LNCaP clone FGC (cell line): ENCODE measurements around the gene PAIP1.
"Not testable (repeated sequence)": the region's sequence is repeated elsewhere in the genome, so short reads cannot be mapped to it uniquely, and the experiment has no call there.

Source experiments
- DNase-seq: peaks from one replicate; pipeline ENCODE4 v3.0.0-alpha.2; 2011; ENCODE audit warnings: low read depth
- H3K4me3 ChIP-seq: 2 replicates; pipeline ENCODE4 v1.5.1; 2011; ENCODE audit warnings: mild to moderate bottlenecking, low read depth, low read length, control low read depth
- CTCF ChIP-seq: IDR thresholded peaks from 2 replicates; pipeline ENCODE4 v1.5.1; 2012; ENCODE audit warnings: mild to moderate bottlenecking; ENCODE audit not compliant: control insufficient read depth, insufficient read depth; ENCODE audit errors: extremely low read depth

Gene PAIP1

GRCh38 chr5:43567967-43568366 is 11.1 kb upstream of the PAIP1 start:
- TF ChIP-seq CTCF, result no peak
- no peak overlapping the region for H3K4me3 ChIP-seq
- DNase-seq, result no peak

DNA sequence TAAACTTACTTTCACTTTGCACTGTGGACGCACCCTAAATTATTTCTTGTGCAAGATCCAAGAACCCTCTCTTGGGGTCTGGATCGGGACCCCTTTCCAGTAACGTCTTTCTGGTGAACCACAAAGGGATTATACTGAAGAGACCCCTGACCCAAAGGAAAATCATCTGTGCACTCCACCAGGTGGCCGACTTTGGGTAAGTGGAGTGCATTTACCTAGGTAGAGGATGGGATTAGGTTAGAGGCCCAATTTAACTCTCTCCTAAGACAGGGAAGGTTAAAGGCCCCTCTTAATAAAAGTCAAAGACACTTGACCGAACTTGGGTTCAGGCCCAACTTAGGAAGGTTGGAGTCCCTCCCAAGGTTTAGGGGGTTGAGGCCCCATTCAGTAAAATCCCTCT is 8.2 kb upstream of the PAIP1 start:
- TF ChIP-seq CTCF, result no peak
- H3K4me3 ChIP-seq, result no peak overlapping the region
- no peak for DNase-seq

GRCh38 chr5:43564289-43564850 is 7.5 kb upstream of the PAIP1 start:
- H3K4me3 ChIP-seq, result no peak overlapping the region
- TF ChIP-seq CTCF, result no peak
- DNase-seq, result no peak

GRCh38 chr5:43563321-43563720 is 6.4 kb upstream of the PAIP1 start:
- DNase-seq, result no peak
- no peak overlapping the region for H3K4me3 ChIP-seq
- no peak for TF ChIP-seq CTCF

DNA sequence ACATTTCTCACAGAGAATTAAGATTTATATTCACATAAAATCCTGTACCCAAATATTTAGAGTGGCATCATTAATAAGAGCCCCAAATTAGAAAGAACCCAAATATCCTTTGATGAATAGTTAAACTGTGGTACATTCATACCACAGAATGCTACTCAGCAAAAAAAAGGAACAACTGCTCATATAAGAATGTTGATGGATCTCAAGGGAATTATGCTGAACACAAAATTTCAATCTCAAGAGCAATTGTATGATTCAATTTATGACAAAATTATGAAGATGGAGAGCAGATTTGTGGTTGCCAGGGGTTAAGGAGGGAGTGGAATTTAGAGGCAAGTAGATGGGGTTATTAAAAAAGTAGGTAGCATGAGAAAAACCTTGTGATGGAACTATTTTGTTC is 4.5 kb upstream of the PAIP1 start:
- H3K4me3 ChIP-seq, result no peak overlapping the region
- no peak for DNase-seq
- TF ChIP-seq CTCF, result no peak

DNA sequence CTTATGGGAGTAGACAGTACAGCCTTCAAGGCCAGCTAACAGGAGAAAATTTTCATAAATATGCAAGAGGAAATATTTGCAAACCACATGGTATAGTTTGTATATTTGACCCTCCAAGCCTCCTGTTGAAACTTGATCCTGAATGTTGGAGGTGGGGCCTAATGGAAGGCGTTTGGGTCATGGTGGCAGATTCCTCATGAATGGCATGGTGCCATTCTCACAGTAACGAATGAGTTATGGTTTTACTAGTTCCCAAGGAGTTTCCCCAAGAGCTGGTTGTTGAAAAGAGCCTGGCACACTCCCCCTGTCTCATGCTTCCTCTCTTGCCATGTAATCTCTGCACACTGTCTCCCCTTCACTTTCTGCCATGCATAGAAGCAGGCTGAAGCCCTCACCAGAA is 3.3 kb upstream of the PAIP1 start:
- no peak overlapping the region for H3K4me3 ChIP-seq
- no peak for DNase-seq
- no peak for TF ChIP-seq CTCF

- not testable (repeated sequence) for DNase-seq
These were observed 345 bp downstream of the PAIP1 start for GRCh38 chr5:43556607-43556856.

More at GRCh38 chr5:43556607-43556856, 345 bp downstream of the PAIP1 start:
- H3K4me3 ChIP-seq, result peak overlapping the region; percentile 65
